Measurements from ENCODE around the gene FES. TPM values are rescaled to one million over a fixed set of nuclear protein-coding genes. Genes with fewer than 3 reads are reported as not detected.
"Not testable (repeated sequence)": the region's sequence is repeated elsewhere in the genome, so short reads cannot be mapped to it uniquely, and the experiment has no call there.

The FES gene
- total RNA-seq, 2 donors from 2014 or later: 26.9 to 29.2 TPM

GRCh38 chr15:90902840-90903732, 18.8 kb downstream of the FES start, which contains the start of gene MAN2A2:
Gene MAN2A2, plus strand, starts transcription at chr15:90903302. Its CDS starts 906 bp downstream, at chr15:90904208.
- peak; percentile 56 to 61 for ATAC-seq
- intact Hi-C loops (cut with DNase I): loop anchor here in 1 of 2 donors (2.0 kb wide), 1 partner anchor 30 kb away; the partner anchor contains the start of gene HDDC3
- peak; percentile 80 for DNase-seq

- ATAC-seq (peak in 1 of 2 donors; percentile 19), DNase-seq (peak; percentile 19)
- intact Hi-C loops (cut with DNase I): loop anchor here in 1 of 2 donors (2.0 kb wide), 1 partner anchor 29 kb away; the partner anchor contains the start of gene HDDC3
Observed at GRCh38 chr15:90903733-90904536, 19.6 kb downstream of the FES start.

GRCh38 chr15:90904746-90905145, 20.4 kb downstream of the FES start:
- DNase-seq (no peak), ATAC-seq (no peak)
- intact Hi-C loops (cut with DNase I): no loop called here

GRCh38 chr15:90905306-90906180, 21.2 kb downstream of the FES start:
- no peak for ATAC-seq
- DNase-seq: peak; percentile 20
- intact Hi-C loops (cut with DNase I): no loop called here

- DNase-seq (peak; percentile 23), ATAC-seq (no peak)
- intact Hi-C loops (cut with DNase I): no loop called here
Observed at GRCh38 chr15:90906181-90906849, 22.0 kb downstream of the FES start.

GRCh38 chr15:90907051-90907660, 22.9 kb downstream of the FES start:
- intact Hi-C loops (cut with DNase I): no loop called here
- peak; percentile 20 for DNase-seq
- no peak for ATAC-seq

GRCh38 chr15:90907838-90908507, 23.7 kb downstream of the FES start:
- intact Hi-C loops (cut with DNase I): no loop called here
- peak; percentile 20 for DNase-seq
- peak in 1 of 2 donors; percentile 33 for ATAC-seq

GRCh38 chr15:90909449-90909848, 25.1 kb downstream of the FES start:
- peak; percentile 12 for DNase-seq

GRCh38 chr15:90909976-90910375, 25.7 kb downstream of the FES start:
- DNase-seq (peak; percentile 10), ATAC-seq (no peak)
- intact Hi-C loops (cut with DNase I): no loop called here

More at GRCh38 chr15:90909449-90909848, 25.1 kb downstream of the FES start:
- ATAC-seq; intact Hi-C loops (cut with DNase I): not testable (repeated sequence)

- intact Hi-C loops (cut with DNase I): no loop called here
- ATAC-seq (no peak), DNase-seq (peak; percentile 18)
Observed at GRCh38 chr15:90910441-90911301, 26.4 kb downstream of the FES start.

GRCh38 chr15:90911302-90911623, 27.0 kb downstream of the FES start:
- ATAC-seq (no peak), DNase-seq (peak; percentile 14)
- intact Hi-C loops (cut with DNase I): no loop called here

- no peak for ATAC-seq
- intact Hi-C loops (cut with DNase I): no loop called here
- DNase-seq: peak; percentile 15
Observed at GRCh38 chr15:90911906-90912769, 27.8 kb downstream of the FES start.

- ATAC-seq: no peak
- intact Hi-C loops (cut with DNase I): no loop called here
Observed at GRCh38 chr15:90912770-90913075, 28.4 kb downstream of the FES start.

GRCh38 chr15:90913398-90913944, 29.2 kb downstream of the FES start:
- intact Hi-C loops (cut with DNase I): no loop called here
- DNase-seq (peak; percentile 10), ATAC-seq (no peak)

More at GRCh38 chr15:90912770-90913075, 28.4 kb downstream of the FES start:
- DNase-seq: peak; percentile 12

- ATAC-seq (no peak), DNase-seq (peak; percentile 12)
- intact Hi-C loops (cut with DNase I): no loop called here
Observed at GRCh38 chr15:90914305-90915080, 30.2 kb downstream of the FES start.
